Superior temporal gyrus (tissue), 1 donor: ENCODE results near the gene USP40.

Experiments used
- DNase-seq: peaks from one replicate; pipeline ENCODE4 v3.0.0-alpha.2; 2016; ENCODE audit errors: extremely low spot score

USP40 gene

GRCh38 chr2:233495503-233496496 is 70.8 kb downstream of the USP40 start:
- DNase-seq, result no peak

- no peak for DNase-seq
Measured at GRCh38 chr2:233492751-233493150, 73.8 kb downstream of the USP40 start.

- DNase-seq, result no peak
Measured at GRCh38 chr2:233492078-233492477, 74.5 kb downstream of the USP40 start.

GRCh38 chr2:233491326-233491725 is 75.3 kb downstream of the USP40 start:
- DNase-seq, result no peak

GRCh38 chr2:233490831-233491230 is 75.8 kb downstream of the USP40 start:
- no peak for DNase-seq

GRCh38 chr2:233489666-233490065 is 76.9 kb downstream of the USP40 start:
- peak; percentile 76 for DNase-seq

GRCh38 chr2:233489143-233489542 is 77.4 kb downstream of the USP40 start:
- DNase-seq, result no peak

- no peak for DNase-seq
Measured at GRCh38 chr2:233487748-233488345, 78.7 kb downstream of the USP40 start.

- DNase-seq, result no peak
Measured at GRCh38 chr2:233486778-233487552, 79.6 kb downstream of the USP40 start.

GRCh38 chr2:233486357-233486756 is 80.2 kb downstream of the USP40 start:
- no peak for DNase-seq

- no peak for DNase-seq
Measured at GRCh38 chr2:233485726-233486125, 80.9 kb downstream of the USP40 start.

GRCh38 chr2:233482616-233483015 is 84.0 kb downstream of the USP40 start:
- DNase-seq, result no peak

GRCh38 chr2:233481368-233482142 is 85.0 kb downstream of the USP40 start:
- DNase-seq, result no peak

GRCh38 chr2:233480490-233481202 is 85.9 kb downstream of the USP40 start:
- no peak for DNase-seq

GRCh38 chr2:233479616-233480489 is 86.7 kb downstream of the USP40 start:
- no peak for DNase-seq

GRCh38 chr2:233477548-233478433 is 88.8 kb downstream of the USP40 start:
- DNase-seq, result no peak

GRCh38 chr2:233476651-233477547 is 89.7 kb downstream of the USP40 start:
- no peak for DNase-seq

- DNase-seq, result no peak
Measured at GRCh38 chr2:233476063-233476410, 90.5 kb downstream of the USP40 start.
